K562 (cell line): Measurements from ENCODE around the gene SYMPK. TPM values are rescaled to one million over a fixed set of nuclear protein-coding genes. Genes with fewer than 3 reads are reported as not detected.
A peak's percentile ranks its signal among the peaks of the same experiment; 100 is the strongest.

Source experiments
- CBX8 ChIP-seq: fragments of 200-600 bp; sonication (generic); IDR thresholded peaks from 2 replicates; pipeline ENCODE4 v1.6.1; 2012; ENCODE audit warnings: borderline replicate concordance, mixed run types, low read depth, mild to moderate bottlenecking, moderate library complexity, mixed read lengths, low read length, control low read depth, inconsistent platforms; ENCODE audit not compliant: poor library complexity, severe bottlenecking; ENCODE audit errors: extremely low read depth
- DPF2 ChIP-seq: fragments of 450-650 bp; IDR thresholded peaks from 2 replicates; pipeline ENCODE4 v1.6.1; 2016
- FOXM1 ChIP-seq, 2 experiments: fragments of 450-650 bp in 1 of 2; sonication (generic) in 1 of 2; formaldehyde crosslinking in 1 of 2; IDR thresholded peaks; 2 replicates each; pipeline versions ENCODE4 v1.6.1 to v1.9.0; 2017 to 2022; ENCODE audit warnings: low read depth in 2 of 2, mild to moderate bottlenecking in 2 of 2, missing genetic modification reagents in 1 of 2, moderate library complexity in 1 of 2
- GTF2A2 ChIP-seq: IDR thresholded peaks from 2 replicates; pipeline ENCODE4 v1.6.1; 2016; ENCODE audit warnings: mild to moderate bottlenecking, missing genetic modification characterization, missing compliant biosample characterization
- ILK ChIP-seq: fragments of 450-650 bp; IDR thresholded peaks from 2 replicates; pipeline ENCODE4 v1.6.1; 2016; ENCODE audit warnings: missing genetic modification characterization, low read depth, mild to moderate bottlenecking, missing compliant biosample characterization, moderate library complexity, borderline replicate concordance
- KLF1 ChIP-seq: fragments of 450-650 bp; IDR thresholded peaks from 2 replicates; pipeline ENCODE4 v1.6.1; 2016; ENCODE audit warnings: missing genetic modification characterization, missing compliant biosample characterization
- LEF1 ChIP-seq: fragments of 450-650 bp; IDR thresholded peaks from 2 replicates; pipeline ENCODE4 v1.6.1; 2016; ENCODE audit warnings: mild to moderate bottlenecking
- MBD2 ChIP-seq: sonication (generic); IDR thresholded peaks from 2 replicates; pipeline ENCODE4 v1.6.1; 2016; ENCODE audit warnings: low read depth, borderline replicate concordance
- RB1 ChIP-seq: fragments of 450-650 bp; IDR thresholded peaks from 2 replicates; pipeline ENCODE4 v1.6.1; 2017; ENCODE audit warnings: low read depth, mild to moderate bottlenecking
- RBBP5 ChIP-seq: fragments of 200-600 bp; sonication (generic); IDR thresholded peaks from 2 replicates; pipeline ENCODE4 v1.6.1; 2012; ENCODE audit warnings: borderline replicate concordance, mild to moderate bottlenecking, low read length, control low read depth, inconsistent platforms; ENCODE audit not compliant: insufficient read depth, poor library complexity, severe bottlenecking
- TEAD1 ChIP-seq, 2 experiments: fragments of 450-650 bp in 1 of 2; sonication (generic) in 1 of 2; formaldehyde crosslinking; IDR thresholded peaks; 2 replicates each; pipeline versions ENCODE4 v1.4.0 to v1.8.0; 2020 to 2022; ENCODE audit warnings: mild to moderate bottlenecking in 2 of 2, missing genetic modification reagents in 1 of 2
- TFAM ChIP-seq: fragments of 250-450 bp; sonication (Bioruptor Pico); conservative IDR thresholded peaks from 2 replicates; pipeline ENCODE4 v1.5.0; 2021; ENCODE audit warnings: mild to moderate bottlenecking, moderate library complexity
- WHSC1 ChIP-seq: IDR thresholded peaks from one replicate; pipeline ENCODE4 v1.6.1; 2012; ENCODE audit warnings: low read length, control low read depth, inconsistent platforms
- ZBTB43 ChIP-seq: sonication (generic); formaldehyde crosslinking; IDR thresholded peaks from 2 replicates; pipeline ENCODE4 v1.8.0; 2023; ENCODE audit warnings: mild to moderate bottlenecking, missing genetic modification reagents
- ZNF133 ChIP-seq: fragments of 250-450 bp; sonication (Bioruptor Pico); IDR thresholded peaks from 2 replicates; pipeline ENCODE4 v1.4.0; 2020; ENCODE audit warnings: mild to moderate bottlenecking
- ZNF57 ChIP-seq: fragments of 450-650 bp; formaldehyde crosslinking; IDR thresholded peaks from 2 replicates; pipeline ENCODE4 v1.4.0; 2020; ENCODE audit warnings: mild to moderate bottlenecking, moderate library complexity
- ZNF655 ChIP-seq: fragments of 250-450 bp; sonication (Bioruptor Pico); IDR thresholded peaks from 2 replicates; pipeline ENCODE4 v1.5.0; 2021
- polyA plus RNA-seq, 8 experiments: library from polyadenylated mRNA; depleted of rRNA in 4 of 8; stranded (reverse) in 5 of 8; unstranded in 3 of 8; fragments of >200 nt; fragmentation: Nextera tagmentation in 2 of 8; fragmentation: Illumina TruSeq in 1 of 8; extraction: Ambion mirVana in 2 of 8; extraction: Trizol in 1 of 8; gene quantifications; 2 replicates each; pipeline versions ENCODE4 v1.2.1 to v1.2.3, GENCODE V29; 2011 to 2014; ENCODE audit warnings: inconsistent platforms in 1 of 8, missing spikeins in 1 of 8
- total RNA-seq, 7 experiments: library from RNA; depleted of rRNA in 6 of 7; stranded (reverse); fragments of >200 nt in 6 of 7; fragmentation: Illumina TruSeq in 2 of 7; extraction: Trizol in 2 of 7; gene quantifications; 2 replicates each; pipeline versions ENCODE4 v1.2.1 to v1.2.3, GENCODE V29; 2011 to 2021; ENCODE audit warnings: low replicate concordance in 1 of 7
- TF ChIP-seq, protein P1 (sequence below): fragments of 250-450 bp; sonication (Bioruptor Pico); IDR thresholded peaks from 2 replicates; pipeline ENCODE4 v1.5.0; 2021; ENCODE audit warnings: mild to moderate bottlenecking, moderate library complexity
- TF ChIP-seq, protein P2 (sequence below): sonication (generic); formaldehyde crosslinking; IDR thresholded peaks from 2 replicates; pipeline ENCODE4 v1.8.0; 2022; ENCODE audit warnings: mild to moderate bottlenecking, missing genetic modification reagents
- TF ChIP-seq, protein P3 (sequence below), 2 experiments: fragments of 250-450 bp in 1 of 2; fragments of 450-650 bp in 1 of 2; sonication (Bioruptor Pico) in 1 of 2; IDR thresholded peaks; 2 replicates each; pipeline versions ENCODE4 v1.6.1 to v1.8.0; 2016 to 2021; ENCODE audit warnings: mild to moderate bottlenecking in 2 of 2, moderate library complexity in 2 of 2, missing compliant biosample characterization in 1 of 2, missing genetic modification characterization in 1 of 2

SYMPK gene
- total and polyA plus RNA-seq, 9 of the 15 experiments (the other 6 are each of a cell fraction or from before 2014, with no cell fraction given): 0.73 to 95.5 (median 58.4) TPM

DNA sequence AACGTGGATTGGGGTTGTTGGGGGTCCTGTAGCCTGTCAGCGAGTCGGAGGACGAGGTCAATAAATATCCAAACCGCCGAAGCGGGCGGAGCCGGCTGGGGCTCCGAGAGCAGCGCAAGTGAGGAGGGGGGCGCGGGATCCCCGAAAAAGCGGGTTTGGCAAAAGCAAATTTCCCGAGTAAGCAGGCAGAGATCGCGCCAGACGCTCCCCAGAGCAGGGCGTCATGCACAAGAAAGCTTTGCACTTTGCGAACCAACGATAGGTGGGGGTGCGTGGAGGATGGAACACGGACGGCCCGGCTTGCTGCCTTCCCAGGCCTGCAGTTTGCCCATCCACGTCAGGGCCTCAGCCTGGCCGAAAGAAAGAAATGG lies 93.1 kb downstream of the SYMPK start (continued):
- TF ChIP-seq, protein P1, sequence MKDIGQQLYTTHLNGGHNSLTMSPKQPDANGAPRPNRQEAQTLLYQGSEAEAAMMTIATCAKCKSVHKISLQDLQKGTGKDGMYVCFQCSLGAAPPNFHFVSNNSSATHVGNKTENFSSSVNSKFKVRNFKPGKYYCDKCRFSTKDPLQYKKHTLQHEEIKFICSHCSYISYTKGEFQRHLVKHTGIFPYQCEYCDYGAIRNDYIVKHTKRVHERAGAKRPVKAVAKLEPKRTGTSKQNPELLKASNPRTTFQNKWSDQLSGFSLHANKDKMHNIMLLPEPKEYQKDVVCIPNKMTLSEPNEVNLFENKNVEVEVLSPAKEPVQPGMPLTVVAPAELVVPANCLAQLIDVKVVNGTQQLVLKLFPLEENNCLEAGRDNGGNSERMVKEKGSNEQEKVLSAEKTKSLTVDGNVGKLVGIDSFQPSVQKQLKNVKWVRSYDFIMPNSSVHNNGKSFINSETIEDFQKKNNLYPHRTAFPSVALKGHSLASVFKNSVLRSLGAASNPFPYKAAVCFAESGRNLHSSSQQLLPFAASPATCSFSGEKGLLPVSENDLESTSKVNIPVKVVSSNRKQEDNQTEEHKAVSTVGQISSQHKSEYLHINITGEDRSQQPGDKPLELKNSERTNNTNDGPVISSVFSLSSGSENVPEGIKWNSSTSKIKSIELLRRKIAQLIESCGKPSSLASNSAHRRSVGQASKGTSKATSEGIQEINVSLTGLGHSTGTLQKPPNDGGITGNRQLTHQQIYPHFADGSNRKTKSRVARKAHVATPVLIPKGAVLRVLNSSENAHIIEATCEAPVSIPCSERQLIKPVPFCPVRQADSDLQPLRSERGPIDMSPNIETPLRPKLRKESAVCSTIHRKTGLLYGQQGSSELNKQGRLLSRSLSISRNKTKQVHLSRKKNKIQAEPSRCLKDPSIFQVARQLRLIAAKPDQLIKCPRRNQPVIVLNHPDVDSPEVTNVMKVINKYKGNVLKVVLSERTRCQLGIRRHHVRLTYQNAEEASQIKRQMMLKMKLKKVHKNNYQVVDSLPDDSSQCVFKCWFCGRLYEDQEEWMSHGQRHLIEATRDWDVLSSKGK (CRISPR knock-in tag): 0 out of 2 replicates have a peak, but pooled peaks have one; percentile 66
- TF ChIP-seq DPF2: no peak; the same call in 1 of the 2 replicates
- no peak for TF ChIP-seq FOXM1 (IDR thresholded peaks at IDR 0.05; ENCODE audit: low read depth)
- no peak for TF ChIP-seq FOXM1 (CRISPR knock-in tag; IDR thresholded peaks at IDR 0.05; ENCODE audit: low read depth)
- no peak for TF ChIP-seq GTF2A2 (tag)
- peak; percentile 11 for TF ChIP-seq RBBP5
- TF ChIP-seq ZNF655 (CRISPR knock-in tag): no peak
- no peak for TF ChIP-seq RB1
- TF ChIP-seq, protein P2, sequence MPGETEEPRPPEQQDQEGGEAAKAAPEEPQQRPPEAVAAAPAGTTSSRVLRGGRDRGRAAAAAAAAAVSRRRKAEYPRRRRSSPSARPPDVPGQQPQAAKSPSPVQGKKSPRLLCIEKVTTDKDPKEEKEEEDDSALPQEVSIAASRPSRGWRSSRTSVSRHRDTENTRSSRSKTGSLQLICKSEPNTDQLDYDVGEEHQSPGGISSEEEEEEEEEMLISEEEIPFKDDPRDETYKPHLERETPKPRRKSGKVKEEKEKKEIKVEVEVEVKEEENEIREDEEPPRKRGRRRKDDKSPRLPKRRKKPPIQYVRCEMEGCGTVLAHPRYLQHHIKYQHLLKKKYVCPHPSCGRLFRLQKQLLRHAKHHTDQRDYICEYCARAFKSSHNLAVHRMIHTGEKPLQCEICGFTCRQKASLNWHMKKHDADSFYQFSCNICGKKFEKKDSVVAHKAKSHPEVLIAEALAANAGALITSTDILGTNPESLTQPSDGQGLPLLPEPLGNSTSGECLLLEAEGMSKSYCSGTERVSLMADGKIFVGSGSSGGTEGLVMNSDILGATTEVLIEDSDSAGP (CRISPR knock-in tag): no peak
- no peak for TF ChIP-seq LEF1
- TF ChIP-seq ZNF57 (CRISPR knock-in tag): peak; percentile 10; the same call in 1 of the 2 replicates
- TF ChIP-seq TEAD1 (CRISPR knock-in tag; IDR thresholded peaks at IDR 0.05): peak in 1 of 2 experiments; percentile 18; a peak in 1 of 4 replicates
- no peak for TF ChIP-seq ZBTB43 (CRISPR knock-in tag)
- no peak for TF ChIP-seq ILK
- no peak for TF ChIP-seq ZNF133
- TF ChIP-seq, protein P3, sequence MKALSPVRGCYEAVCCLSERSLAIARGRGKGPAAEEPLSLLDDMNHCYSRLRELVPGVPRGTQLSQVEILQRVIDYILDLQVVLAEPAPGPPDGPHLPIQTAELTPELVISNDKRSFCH (CRISPR knock-in tag; IDR thresholded peaks at IDR 0.05): no peak
- TF ChIP-seq, protein P3 (tag; IDR thresholded peaks at IDR 0.05): no peak
- no peak for TF ChIP-seq WHSC1
- no peak for TF ChIP-seq KLF1
- TF ChIP-seq CBX8: no peak
- no peak for TF ChIP-seq TFAM
- no peak for TF ChIP-seq MBD2
